ENCODE data around the gene HMGXB3.

- TF ChIP-seq ZNF274 (IDR thresholded peaks at IDR 0.05; ENCODE audit: low read depth, low read length) (no peak), YY1 (IDR thresholded peaks at IDR 0.05; ENCODE audit: insufficient read depth, insufficient read length) (no peak)
Measured at GRCh38 chr5:150046031-150046430, 45.5 kb downstream of the HMGXB3 start.

All from NT2/D1 (cell line).